ENCODE measurements around the gene MTFR1L.
A peak's percentile ranks its signal among the peaks of the same experiment; 100 is the strongest.

The MTFR1L gene

GRCh38 chr1:25871086-25871703, 51.4 kb downstream of the MTFR1L start:
- peak overlapping the region in 1 of 2 donors; percentile 44 for H3K9ac ChIP-seq (ENCODE audit: low read depth in 1 of 2, low read length in 2 of 2)
- no peaks in the 10 kb centered on the region for H3K27me3 ChIP-seq (ENCODE audit: control insufficient read depth in 1 of 2, insufficient read depth in 2 of 2, low read length in 2 of 2)
- H3K4me1 ChIP-seq (ENCODE audit: control insufficient read depth in 1 of 2, insufficient read depth in 2 of 2, low read length in 2 of 2), result peaks cover 64 to 71% of the 10 kb centered on the region in 2 donors
- H3K9me3 ChIP-seq (ENCODE audit: control insufficient read depth in 1 of 2, low read length in 2 of 2), result no peaks in the 10 kb centered on the region
- H3K36me3 ChIP-seq (ENCODE audit: control insufficient read depth in 1 of 2, insufficient read depth in 2 of 2, low read length in 2 of 2), result peaks cover 0 to 8% of the 10 kb centered on the region in 2 donors
- H3K4me3 ChIP-seq (ENCODE audit: low read depth in 1 of 2, low read length in 2 of 2), result peak overlapping the region; percentile 21 to 45
- H3K27ac ChIP-seq (ENCODE audit: low read depth, low read length), result no peak overlapping the region

GRCh38 chr1:25871704-25872494, 52.1 kb downstream of the MTFR1L start:
- H3K9ac ChIP-seq (ENCODE audit: low read depth in 1 of 2, low read length in 2 of 2), result peak overlapping the region in 1 of 2 donors; percentile 44
- H3K9me3 ChIP-seq (ENCODE audit: control insufficient read depth in 1 of 2, low read length in 2 of 2), result no peaks in the 10 kb centered on the region
- H3K4me3 ChIP-seq (ENCODE audit: low read depth in 1 of 2, low read length in 2 of 2), result peak overlapping the region; percentile 21 to 45
- no peak overlapping the region for H3K27ac ChIP-seq (ENCODE audit: low read depth, low read length)
- H3K4me1 ChIP-seq (ENCODE audit: control insufficient read depth in 1 of 2, insufficient read depth in 2 of 2, low read length in 2 of 2), result peaks cover 65 to 67% of the 10 kb centered on the region in 2 donors
- H3K36me3 ChIP-seq (ENCODE audit: control insufficient read depth in 1 of 2, insufficient read depth in 2 of 2, low read length in 2 of 2), result peaks cover 0 to 8% of the 10 kb centered on the region in 2 donors
- H3K27me3 ChIP-seq (ENCODE audit: control insufficient read depth in 1 of 2, insufficient read depth in 2 of 2, low read length in 2 of 2), result no peaks in the 10 kb centered on the region

DNA sequence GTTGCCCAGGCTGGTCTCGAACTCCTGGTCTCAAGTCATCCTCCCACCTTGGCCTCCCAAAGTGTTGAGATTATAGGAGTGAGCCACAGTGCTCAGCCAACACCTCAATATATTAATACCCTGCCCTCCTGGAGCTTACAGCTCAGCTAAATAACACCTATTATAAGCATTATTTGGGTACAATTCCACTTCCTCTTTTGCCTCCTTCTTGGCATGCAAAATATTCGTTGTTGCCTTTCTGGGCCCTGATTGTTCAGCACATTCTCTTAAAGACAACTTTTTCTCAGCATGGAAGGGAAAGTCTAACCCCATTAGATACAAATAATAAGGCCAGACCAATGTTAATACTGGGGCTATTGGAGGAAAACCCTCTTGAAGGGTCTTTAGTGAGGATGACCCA, 53.0 kb downstream of the MTFR1L start:
- Histone ChIP-seq H3K4me1 (ENCODE audit: control insufficient read depth in 1 of 2, insufficient read depth in 2 of 2, low read length in 2 of 2) (peaks cover 61% of the 10 kb centered on the region in 2 donors), H3K27ac (ENCODE audit: low read depth, low read length) (no peak overlapping the region), H3K9ac (ENCODE audit: low read depth in 1 of 2, low read length in 2 of 2) (peak overlapping the region in 1 of 2 donors; percentile 18), H3K4me3 (ENCODE audit: low read depth in 1 of 2, low read length in 2 of 2) (peak overlapping the region in 1 of 2 donors; percentile 28), H3K36me3 (ENCODE audit: control insufficient read depth in 1 of 2, insufficient read depth in 2 of 2, low read length in 2 of 2) (peaks cover 0 to 8% of the 10 kb centered on the region in 2 donors), H3K9me3 (ENCODE audit: control insufficient read depth in 1 of 2, low read length in 2 of 2) (no peaks in the 10 kb centered on the region), H3K27me3 (ENCODE audit: control insufficient read depth in 1 of 2, insufficient read depth in 2 of 2, low read length in 2 of 2) (no peaks in the 10 kb centered on the region)

- Histone ChIP-seq H3K9me3 (ENCODE audit: control insufficient read depth in 1 of 2, low read length in 2 of 2) (no peaks in the 10 kb centered on the region), H3K9ac (ENCODE audit: low read depth in 1 of 2, low read length in 2 of 2) (peak overlapping the region in 1 of 2 donors; percentile 18), H3K36me3 (ENCODE audit: control insufficient read depth in 1 of 2, insufficient read depth in 2 of 2, low read length in 2 of 2) (peaks cover 0 to 8% of the 10 kb centered on the region in 2 donors), H3K4me3 (ENCODE audit: low read depth in 1 of 2, low read length in 2 of 2) (peak overlapping the region in 1 of 2 donors; percentile 28), H3K4me1 (ENCODE audit: control insufficient read depth in 1 of 2, insufficient read depth in 2 of 2, low read length in 2 of 2) (peaks cover 57% of the 10 kb centered on the region in 2 donors), H3K27me3 (ENCODE audit: control insufficient read depth in 1 of 2, insufficient read depth in 2 of 2, low read length in 2 of 2) (no peaks in the 10 kb centered on the region), H3K27ac (ENCODE audit: low read depth, low read length) (no peak overlapping the region)
Measured at GRCh38 chr1:25873120-25873519, 53.4 kb downstream of the MTFR1L start.

GRCh38 chr1:25874209-25874608, 54.5 kb downstream of the MTFR1L start:
- Histone ChIP-seq H3K4me3 (ENCODE audit: low read depth in 1 of 2, low read length in 2 of 2) (peak overlapping the region; percentile 67 to 82), H3K27ac (ENCODE audit: low read depth, low read length) (no peak overlapping the region), H3K36me3 (ENCODE audit: control insufficient read depth in 1 of 2, insufficient read depth in 2 of 2, low read length in 2 of 2) (peaks cover 0 to 8% of the 10 kb centered on the region in 2 donors), H3K9me3 (ENCODE audit: control insufficient read depth in 1 of 2, low read length in 2 of 2) (no peaks in the 10 kb centered on the region), H3K27me3 (ENCODE audit: control insufficient read depth in 1 of 2, insufficient read depth in 2 of 2, low read length in 2 of 2) (no peaks in the 10 kb centered on the region), H3K4me1 (ENCODE audit: control insufficient read depth in 1 of 2, insufficient read depth in 2 of 2, low read length in 2 of 2) (peaks cover 59 to 61% of the 10 kb centered on the region in 2 donors), H3K9ac (ENCODE audit: low read depth in 1 of 2, low read length in 2 of 2) (peak overlapping the region; percentile 75 to 78)

- H3K27ac ChIP-seq (ENCODE audit: low read depth, low read length), result peak overlapping the region; percentile 52
- H3K36me3 ChIP-seq (ENCODE audit: control insufficient read depth in 1 of 2, insufficient read depth in 2 of 2, low read length in 2 of 2), result peaks cover 0 to 8% of the 10 kb centered on the region in 2 donors
- H3K9me3 ChIP-seq (ENCODE audit: control insufficient read depth in 1 of 2, low read length in 2 of 2), result no peaks in the 10 kb centered on the region
- H3K4me1 ChIP-seq (ENCODE audit: control insufficient read depth in 1 of 2, insufficient read depth in 2 of 2, low read length in 2 of 2), result peaks cover 63 to 64% of the 10 kb centered on the region in 2 donors
- peak overlapping the region; percentile 75 to 78 for H3K9ac ChIP-seq (ENCODE audit: low read depth in 1 of 2, low read length in 2 of 2)
- peak overlapping the region; percentile 67 to 82 for H3K4me3 ChIP-seq (ENCODE audit: low read depth in 1 of 2, low read length in 2 of 2)
- no peaks in the 10 kb centered on the region for H3K27me3 ChIP-seq (ENCODE audit: control insufficient read depth in 1 of 2, insufficient read depth in 2 of 2, low read length in 2 of 2)
Measured at GRCh38 chr1:25874635-25875153, 54.9 kb downstream of the MTFR1L start.

DNA sequence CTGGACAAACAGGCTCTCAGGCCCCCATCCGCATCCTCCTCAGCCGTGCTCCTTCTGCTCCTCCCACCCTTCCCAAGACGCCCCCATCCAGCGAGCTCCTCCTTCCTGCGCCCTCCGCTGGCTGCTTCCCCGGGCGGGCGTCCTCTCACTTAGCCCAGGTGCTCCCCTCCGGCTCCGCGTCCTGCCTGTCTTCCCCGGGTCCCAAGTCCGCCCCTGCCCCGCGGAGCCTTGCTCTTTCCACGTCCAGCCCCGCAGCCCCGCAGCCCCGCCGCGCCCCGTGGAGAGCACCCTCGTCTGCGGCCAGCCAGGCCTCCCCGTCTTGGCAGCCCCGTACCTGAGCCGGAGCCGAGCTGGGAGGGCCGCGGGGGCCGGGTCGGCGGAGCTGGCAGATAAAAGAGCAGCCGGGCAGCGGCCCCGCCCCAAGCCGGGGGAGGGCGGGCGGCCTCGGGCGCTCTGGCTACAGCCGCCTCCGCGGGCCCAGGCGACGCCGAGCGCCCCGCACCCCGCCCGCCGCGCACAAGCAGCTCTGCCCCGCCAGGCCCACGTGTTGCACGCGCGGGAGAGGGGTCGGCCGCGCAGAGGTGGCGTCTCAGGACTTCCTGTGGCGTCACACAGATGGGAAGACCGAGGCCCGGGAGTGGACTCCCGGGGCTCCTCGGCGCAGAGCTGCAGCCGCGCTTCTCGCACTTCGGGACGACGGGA, 55.6 kb downstream of the MTFR1L start, which contains the start of gene PAQR7:
TSS of gene PAQR7 (minus strand) at position 555 of the 702 bp plus-strand sequence. CDS start 11,869 bp downstream, outside the sequence.
- H3K27ac ChIP-seq (ENCODE audit: low read depth, low read length), result peak within 1 kb of the TSS; percentile 52
- peaks cover 0 to 3% of the 10 kb centered on the region in 2 donors for H3K36me3 ChIP-seq (ENCODE audit: control insufficient read depth in 1 of 2, insufficient read depth in 2 of 2, low read length in 2 of 2)
- H3K4me3 ChIP-seq (ENCODE audit: low read depth in 1 of 2, low read length in 2 of 2), result peak within 1 kb of the TSS; percentile 67 to 82
- no peaks in the 10 kb centered on the region for H3K27me3 ChIP-seq (ENCODE audit: control insufficient read depth in 1 of 2, insufficient read depth in 2 of 2, low read length in 2 of 2)
- peak within 1 kb of the TSS; percentile 75 to 78 for H3K9ac ChIP-seq (ENCODE audit: low read depth in 1 of 2, low read length in 2 of 2)
- no peaks in the 10 kb centered on the region for H3K9me3 ChIP-seq (ENCODE audit: control insufficient read depth in 1 of 2, low read length in 2 of 2)
- H3K4me1 ChIP-seq (ENCODE audit: control insufficient read depth in 1 of 2, insufficient read depth in 2 of 2, low read length in 2 of 2), result peaks cover 63 to 64% of the 10 kb centered on the region in 2 donors

DNA sequence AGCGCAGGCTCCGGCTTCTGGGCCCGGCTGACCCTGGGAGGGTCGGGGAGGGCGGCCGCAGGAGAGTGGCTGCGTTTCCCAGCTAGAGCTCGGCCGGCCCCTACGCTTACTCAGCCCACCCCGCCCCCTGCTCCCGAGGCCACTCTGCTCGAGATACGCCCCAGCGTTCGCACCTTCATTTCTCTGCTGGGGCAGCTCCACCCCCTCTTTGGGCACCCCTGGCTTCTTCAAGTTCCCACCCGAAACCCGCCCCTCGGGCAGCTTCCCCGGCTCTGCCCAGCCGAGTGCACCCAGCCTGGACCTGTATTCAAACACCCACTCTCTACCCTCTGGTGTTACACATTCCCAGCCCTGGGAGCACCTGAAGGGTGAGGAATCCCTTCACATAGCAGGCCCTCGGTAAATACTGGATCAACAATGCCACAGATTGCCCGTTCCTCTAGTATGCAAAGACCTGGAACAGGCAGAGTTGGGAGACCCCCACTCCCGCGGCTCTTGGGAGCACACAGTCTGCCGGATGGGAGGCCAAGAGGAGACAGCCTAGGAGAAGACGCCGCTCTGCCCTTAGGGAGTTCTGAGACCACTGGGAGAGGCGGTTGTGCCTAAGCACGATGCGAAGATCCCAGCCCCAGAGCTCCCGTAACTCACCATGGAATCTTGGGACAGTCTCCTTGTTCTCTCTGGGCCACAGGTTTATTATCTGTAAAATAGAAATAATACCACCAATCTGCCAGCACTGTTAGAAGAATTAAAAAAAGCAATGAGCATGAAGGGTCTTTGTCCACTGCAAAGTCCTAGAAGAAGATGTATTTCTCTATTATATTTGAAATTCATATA, 56.3 kb downstream of the MTFR1L start:
- H3K27me3 ChIP-seq (ENCODE audit: control insufficient read depth in 1 of 2, insufficient read depth in 2 of 2, low read length in 2 of 2), result no peaks in the 10 kb centered on the region
- H3K9me3 ChIP-seq (ENCODE audit: control insufficient read depth in 1 of 2, low read length in 2 of 2), result no peaks in the 10 kb centered on the region
- peak overlapping the region; percentile 67 to 82 for H3K4me3 ChIP-seq (ENCODE audit: low read depth in 1 of 2, low read length in 2 of 2)
- peak overlapping the region in 1 of 2 donors; percentile 75 for H3K9ac ChIP-seq (ENCODE audit: low read depth in 1 of 2, low read length in 2 of 2)
- no peaks in the 10 kb centered on the region for H3K36me3 ChIP-seq (ENCODE audit: control insufficient read depth in 1 of 2, insufficient read depth in 2 of 2, low read length in 2 of 2)
- H3K27ac ChIP-seq (ENCODE audit: low read depth, low read length), result peak overlapping the region; percentile 52
- peaks cover 55 to 61% of the 10 kb centered on the region in 2 donors for H3K4me1 ChIP-seq (ENCODE audit: control insufficient read depth in 1 of 2, insufficient read depth in 2 of 2, low read length in 2 of 2)

GRCh38 chr1:25876693-25877077, 56.9 kb downstream of the MTFR1L start:
- Histone ChIP-seq H3K9me3 (ENCODE audit: control insufficient read depth in 1 of 2, low read length in 2 of 2) (no peaks in the 10 kb centered on the region), H3K4me3 (ENCODE audit: low read depth in 1 of 2, low read length in 2 of 2) (no peak overlapping the region), H3K36me3 (ENCODE audit: control insufficient read depth in 1 of 2, insufficient read depth in 2 of 2, low read length in 2 of 2) (no peaks in the 10 kb centered on the region), H3K27me3 (ENCODE audit: control insufficient read depth in 1 of 2, insufficient read depth in 2 of 2, low read length in 2 of 2) (no peaks in the 10 kb centered on the region), H3K9ac (ENCODE audit: low read depth in 1 of 2, low read length in 2 of 2) (no peak overlapping the region), H3K4me1 (ENCODE audit: control insufficient read depth in 1 of 2, insufficient read depth in 2 of 2, low read length in 2 of 2) (peaks cover 49 to 55% of the 10 kb centered on the region in 2 donors), H3K27ac (ENCODE audit: low read depth, low read length) (no peak overlapping the region)
